ENCODE measurements around the gene DCST1. TPM values are rescaled to one million over a fixed set of nuclear protein-coding genes. Genes with fewer than 3 reads are reported as not detected.

DCST1 gene
- total RNA-seq, 1 experiment from 2014 or later = 0.32 TPM

GRCh38 chr1:155064111-155064831 is 30.6 kb downstream of the DCST1 start:
- ChIA-PET RAD21 (ENCODE audit: low non-redundant PET in 1 of 2, low total read pairs in 2 of 2, uncharacterized antibody in 2 of 2, unreplicated experiment in 2 of 2) (interaction anchor here in 1 of 2 experiments (1.2 to 2.3 kb wide), 2 partner anchors 14 to 20 kb away, joined by 4 to 9 read pairs; partner anchors contain the start of gene EFNA3), CTCF (interaction anchor here (0.5 to 6.7 kb wide), 6 partner anchors 12 to 130 kb away, joined by 3 to 44 read pairs (median 6); partner anchors contain the start of gene KRTCAP2), POLR2A (interaction anchor here (1.4 to 1.6 kb wide), 2 partner anchors 16 to 21 kb away, joined by 5 to 7 read pairs; no protein-coding TSS in a partner anchor)
- Histone ChIP-seq H3K9ac (ENCODE audit: low read length) (peak overlapping the region; percentile 72), H3K9me2 (ENCODE audit: insufficient read depth) (no peaks in the 10 kb centered on the region), H4K20me1 (ENCODE audit: insufficient read depth) (no peaks in the 10 kb centered on the region), H3K79me2 (ENCODE audit: insufficient read depth, low read length) (0 out of 2 replicates have a peak, but pooled peaks cover 5% of the 10 kb centered on the region), H3K4me3 (replicated peaks in 1 of 2; ENCODE audit: low read depth in 1 of 2, low read length in 2 of 2) (peak overlapping the region; percentile 77 to 84), H3K4me2 (ENCODE audit: low read length) (peak overlapping the region; percentile 95), H3K9me3 (ENCODE audit: control insufficient read depth in 1 of 2, insufficient read depth in 1 of 2, low read depth in 1 of 2, low read length in 2 of 2) (no peaks in the 10 kb centered on the region), H3K27ac (ENCODE audit: low read depth, low read length) (peak overlapping the region; percentile 93), H3K27me3 (ENCODE audit: insufficient read depth, low read length) (no peaks in the 10 kb centered on the region), H3K4me1 (ENCODE audit: control insufficient read depth in 1 of 2, insufficient read depth in 2 of 2, low read length in 2 of 2) (peaks cover 21 to 35% of the 10 kb centered on the region in 2 experiments), H2AFZ (ENCODE audit: low read depth, low read length, poor library complexity, severe bottlenecking) (no peak overlapping the region), H3K36me3 (ENCODE audit: control insufficient read depth in 1 of 2, insufficient read depth in 2 of 2, low read length in 2 of 2) (peaks cover 8 to 15% of the 10 kb centered on the region in 2 experiments; a peak in 3 of 4 replicates)
- intact Hi-C loops (cut with micrococcal nuclease) = loop anchor here (5.0 kb wide), 3 partner anchors 92 to 507 kb away; partner anchors contain the start of genes CKS1B, SHC1 and UBE2Q1
- BruUV-seq (replicated peaks) = TSS peak; percentile 80
- ATAC-seq = peak; percentile 37
- DNase-seq (ENCODE audit: low read depth, low spot score) = no peak
- TF ChIP-seq TCF7L2 (IDR thresholded peaks at IDR 0.05; ENCODE audit: borderline replicate concordance, extremely low read depth, insufficient read depth, insufficient read length) = peak; percentile 4
- TF ChIP-seq ZBTB33 (IDR thresholded peaks at IDR 0.05; ENCODE audit: extremely low read depth, insufficient replicate concordance, low read length) = no peak
- peak; percentile 18; the same call in 1 of the 2 replicates for TF ChIP-seq SIN3A (IDR thresholded peaks at IDR 0.05; ENCODE audit: low read depth)
- TF ChIP-seq SRF (IDR thresholded peaks at IDR 0.05; ENCODE audit: low read depth) = no peak
- TF ChIP-seq, protein P1, sequence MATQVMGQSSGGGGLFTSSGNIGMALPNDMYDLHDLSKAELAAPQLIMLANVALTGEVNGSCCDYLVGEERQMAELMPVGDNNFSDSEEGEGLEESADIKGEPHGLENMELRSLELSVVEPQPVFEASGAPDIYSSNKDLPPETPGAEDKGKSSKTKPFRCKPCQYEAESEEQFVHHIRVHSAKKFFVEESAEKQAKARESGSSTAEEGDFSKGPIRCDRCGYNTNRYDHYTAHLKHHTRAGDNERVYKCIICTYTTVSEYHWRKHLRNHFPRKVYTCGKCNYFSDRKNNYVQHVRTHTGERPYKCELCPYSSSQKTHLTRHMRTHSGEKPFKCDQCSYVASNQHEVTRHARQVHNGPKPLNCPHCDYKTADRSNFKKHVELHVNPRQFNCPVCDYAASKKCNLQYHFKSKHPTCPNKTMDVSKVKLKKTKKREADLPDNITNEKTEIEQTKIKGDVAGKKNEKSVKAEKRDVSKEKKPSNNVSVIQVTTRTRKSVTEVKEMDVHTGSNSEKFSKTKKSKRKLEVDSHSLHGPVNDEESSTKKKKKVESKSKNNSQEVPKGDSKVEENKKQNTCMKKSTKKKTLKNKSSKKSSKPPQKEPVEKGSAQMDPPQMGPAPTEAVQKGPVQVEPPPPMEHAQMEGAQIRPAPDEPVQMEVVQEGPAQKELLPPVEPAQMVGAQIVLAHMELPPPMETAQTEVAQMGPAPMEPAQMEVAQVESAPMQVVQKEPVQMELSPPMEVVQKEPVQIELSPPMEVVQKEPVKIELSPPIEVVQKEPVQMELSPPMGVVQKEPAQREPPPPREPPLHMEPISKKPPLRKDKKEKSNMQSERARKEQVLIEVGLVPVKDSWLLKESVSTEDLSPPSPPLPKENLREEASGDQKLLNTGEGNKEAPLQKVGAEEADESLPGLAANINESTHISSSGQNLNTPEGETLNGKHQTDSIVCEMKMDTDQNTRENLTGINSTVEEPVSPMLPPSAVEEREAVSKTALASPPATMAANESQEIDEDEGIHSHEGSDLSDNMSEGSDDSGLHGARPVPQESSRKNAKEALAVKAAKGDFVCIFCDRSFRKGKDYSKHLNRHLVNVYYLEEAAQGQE (IDR thresholded peaks at IDR 0.05; ENCODE audit: low read depth) = no peak
- TF ChIP-seq EGR1 (IDR thresholded peaks at IDR 0.05; ENCODE audit: low read depth) = no peak
- no peak for TF ChIP-seq ATF3 (IDR thresholded peaks at IDR 0.05)
- TF ChIP-seq YY1 (IDR thresholded peaks at IDR 0.05; ENCODE audit: extremely low read depth, insufficient replicate concordance, low read depth, low read length) = no peak
- TF ChIP-seq ZFX (IDR thresholded peaks at IDR 0.05) = no peak
